Suppressor macrophage treated with lipopolysaccharide for 4 hours (primary cell): ENCODE data around the gene PRRX1.

Experiments
- DNase-seq: peaks from one replicate; pipeline ENCODE4 v3.0.0-alpha.2; 2020

PRRX1 gene

GRCh38 chr1:170770254-170770653 is 106.3 kb downstream of the PRRX1 start:
- no peak for DNase-seq

GRCh38 chr1:170776252-170776651 is 112.3 kb downstream of the PRRX1 start:
- no peak for DNase-seq

- no peak for DNase-seq
These were observed 112.8 kb downstream of the PRRX1 start for GRCh38 chr1:170776777-170777176.
